WERI-Rb-1 (cell line): ENCODE results near the gene PCSK4.

ENCODE experiments used
- DNase-seq: peaks from one replicate; pipeline ENCODE4 v3.0.0-alpha.2; 2020
- H3K27ac ChIP-seq: fragments of 250-450 bp; sonication (Bioruptor Pico); 2 replicates; pipeline ENCODE4 v1.5.1; 2020; ENCODE audit warnings: mild to moderate bottlenecking, moderate library complexity
- H3K27me3 ChIP-seq: fragments of 250-450 bp; sonication (Bioruptor Pico); 2 replicates; pipeline ENCODE4 v1.5.1; 2021; ENCODE audit warnings: mild to moderate bottlenecking, low read depth, moderate library complexity; ENCODE audit not compliant: insufficient read depth, severe bottlenecking
- H3K36me3 ChIP-seq: fragments of 250-450 bp; sonication (Bioruptor Pico); 2 replicates; pipeline ENCODE4 v1.5.1; 2020; ENCODE audit warnings: mild to moderate bottlenecking, moderate library complexity
- H3K4me3 ChIP-seq: 2 replicates; pipeline ENCODE4 v1.5.1; 2011; ENCODE audit warnings: low read depth, mild to moderate bottlenecking, control low read depth, low read length
- H3K9me3 ChIP-seq: fragments of 250-450 bp; sonication (Bioruptor Pico); 2 replicates; pipeline ENCODE4 v1.5.1; 2021; ENCODE audit warnings: mild to moderate bottlenecking, moderate library complexity; ENCODE audit not compliant: severe bottlenecking
- CTCF ChIP-seq: IDR thresholded peaks from 2 replicates; pipeline ENCODE4 v1.5.1; 2011; ENCODE audit warnings: low read depth, mild to moderate bottlenecking, control low read depth, inconsistent platforms, low read length

PCSK4 gene

GRCh38 chr19:1518471-1518870 is 28.3 kb upstream of the PCSK4 start:
- H3K36me3 ChIP-seq: no peaks in the 10 kb centered on the region
- H3K9me3 ChIP-seq: no peaks in the 10 kb centered on the region
- H3K27ac ChIP-seq: no peak overlapping the region
- DNase-seq: no peak
- no peak for TF ChIP-seq CTCF
- peaks cover 2% of the 10 kb centered on the region for H3K27me3 ChIP-seq
- no peak overlapping the region for H3K4me3 ChIP-seq

DNA sequence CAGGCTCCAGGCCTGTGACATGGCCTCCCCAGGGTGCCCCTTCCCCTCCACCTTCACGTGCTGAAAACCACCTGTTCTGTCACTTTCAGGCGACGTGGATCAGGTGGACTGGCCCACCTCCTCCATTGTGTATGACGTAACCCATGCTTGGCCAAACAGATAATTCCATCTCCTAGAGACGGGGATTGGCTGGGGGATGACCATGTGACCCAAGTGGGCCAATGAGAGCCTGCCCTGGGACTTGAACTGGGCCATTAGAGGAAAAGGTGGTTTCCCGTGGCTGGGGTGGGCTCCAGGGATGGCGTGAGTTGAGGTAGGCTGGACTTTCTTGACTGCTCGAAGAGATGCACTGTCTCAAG is 26.2 kb upstream of the PCSK4 start:
- H3K27ac ChIP-seq: no peak overlapping the region
- DNase-seq: no peak
- no peak overlapping the region for H3K4me3 ChIP-seq
- no peaks in the 10 kb centered on the region for H3K36me3 ChIP-seq
- no peaks in the 10 kb centered on the region for H3K9me3 ChIP-seq
- H3K27me3 ChIP-seq: peaks cover 3% of the 10 kb centered on the region
- TF ChIP-seq CTCF: no peak

- Histone ChIP-seq H3K27me3 (peaks cover 3% of the 10 kb centered on the region), H3K27ac (no peak overlapping the region), H3K36me3 (no peaks in the 10 kb centered on the region), H3K4me3 (no peak overlapping the region), H3K9me3 (no peaks in the 10 kb centered on the region)
- DNase-seq: no peak
- TF ChIP-seq CTCF: no peak
Observed at GRCh38 chr19:1514986-1515721, 25.0 kb upstream of the PCSK4 start.

GRCh38 chr19:1514295-1514661 is 24.1 kb upstream of the PCSK4 start:
- no peak overlapping the region for H3K4me3 ChIP-seq
- TF ChIP-seq CTCF: no peak
- peaks cover 3% of the 10 kb centered on the region for H3K27me3 ChIP-seq
- H3K9me3 ChIP-seq: no peaks in the 10 kb centered on the region
- H3K36me3 ChIP-seq: no peaks in the 10 kb centered on the region
- no peak overlapping the region for H3K27ac ChIP-seq
- DNase-seq: no peak

DNA sequence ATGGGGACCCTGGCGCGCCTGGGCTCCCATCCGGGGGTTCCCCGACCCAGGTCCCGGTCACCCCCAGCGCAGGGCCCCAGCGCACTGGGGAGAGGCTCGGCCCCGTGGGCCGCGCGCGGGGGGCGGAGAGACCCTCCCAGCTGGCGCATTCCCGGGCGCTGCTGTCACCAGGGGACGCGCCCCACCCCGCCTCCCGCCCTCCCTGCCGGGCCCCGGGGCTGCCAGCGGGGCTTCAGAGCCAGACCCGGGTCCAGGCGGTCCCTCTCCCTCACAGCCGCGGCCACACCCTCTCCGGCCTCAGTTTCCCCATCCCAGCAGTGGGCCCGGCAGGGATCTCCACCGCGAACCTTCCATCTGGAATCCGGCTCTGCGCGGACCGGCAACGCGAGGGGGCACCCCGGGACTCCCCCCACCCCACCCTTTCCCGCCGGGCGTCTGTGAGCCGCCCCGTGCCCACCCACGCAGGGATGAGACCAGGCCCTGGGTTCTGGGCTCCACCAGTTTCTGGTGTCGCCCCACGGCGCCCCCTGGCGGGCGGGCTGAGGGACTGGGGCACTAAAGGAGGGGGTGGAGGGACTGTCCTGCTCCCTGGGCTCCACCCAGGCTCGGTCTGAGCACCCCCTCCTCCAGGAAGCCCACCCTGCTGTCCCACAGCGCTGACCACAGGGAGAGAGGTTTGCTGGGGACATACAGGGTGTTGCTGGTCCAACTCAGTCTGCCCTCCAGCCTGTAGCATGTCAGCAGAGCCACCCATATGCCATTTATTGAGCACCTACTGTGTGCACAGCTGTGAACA is 23.5 kb upstream of the PCSK4 start:
- Histone ChIP-seq H3K4me3 (peak overlapping the region; percentile 47), H3K27me3 (peaks cover 3% of the 10 kb centered on the region), H3K9me3 (no peaks in the 10 kb centered on the region), H3K36me3 (no peaks in the 10 kb centered on the region), H3K27ac (no peak overlapping the region)
- peak; percentile 76 for TF ChIP-seq CTCF
- DNase-seq: peak; percentile 55
